DND-41 (cell line): ENCODE data around the gene ELF4.

Source experiments
- ATAC-seq: fragments of 200-7000 bp; cut with Tn5 transposase; 3 replicates; pipeline ENCODE4 v1.9.1; 2021; ENCODE audit warnings: low read depth; ENCODE audit not compliant: insufficient read depth
- DNase-seq: peaks from one replicate; pipeline ENCODE4 v3.0.0-alpha.2; 2020
- H2AFZ ChIP-seq: 2 replicates; pipeline ENCODE4 v1.6.0; 2012; ENCODE audit warnings: low read depth, low read length
- H3K27ac ChIP-seq: 2 replicates; pipeline ENCODE4 v1.5.1; 2012; ENCODE audit warnings: low read length, inconsistent platforms
- H3K27me3 ChIP-seq: fragments of 200-600 bp; sonication (generic); 2 replicates; pipeline ENCODE4 v1.6.0; 2012; ENCODE audit warnings: low read length, mild to moderate bottlenecking, inconsistent platforms; ENCODE audit not compliant: insufficient read depth, poor library complexity
- H3K36me3 ChIP-seq: 2 replicates; pipeline ENCODE4 v1.5.1; 2012; ENCODE audit warnings: low read length, inconsistent platforms; ENCODE audit not compliant: insufficient read depth
- H3K4me1 ChIP-seq: 2 replicates; pipeline ENCODE4 v1.5.1; 2012; ENCODE audit warnings: mild to moderate bottlenecking, low read length; ENCODE audit not compliant: insufficient read depth
- H3K4me2 ChIP-seq: 2 replicates; pipeline ENCODE4 v1.6.0; 2012; ENCODE audit warnings: mild to moderate bottlenecking, moderate library complexity, low read length, inconsistent platforms; ENCODE audit not compliant: insufficient read depth
- H3K4me3 ChIP-seq, 2 experiments: fragments of 200-600 bp in 1 of 2; shearing (Covaris generic) in 1 of 2; 2 replicates each; pipeline ENCODE4 v1.5.1; 2012 to 2016; ENCODE audit warnings: inconsistent platforms in 2 of 2, low read length in 2 of 2, mild to moderate bottlenecking in 2 of 2, low read depth in 1 of 2, moderate library complexity in 1 of 2
- H3K79me2 ChIP-seq: 2 replicates; pipeline ENCODE4 v1.6.0; 2012; ENCODE audit warnings: low read length, inconsistent platforms; ENCODE audit not compliant: insufficient read depth
- H3K9ac ChIP-seq: 2 replicates; pipeline ENCODE4 v1.6.0; 2012; ENCODE audit warnings: low read depth, mild to moderate bottlenecking, inconsistent platforms, low read length, moderate library complexity
- H3K9me3 ChIP-seq: 2 replicates; pipeline ENCODE4 v1.5.1; 2012; ENCODE audit warnings: low read length, moderate library complexity, mild to moderate bottlenecking, inconsistent platforms; ENCODE audit not compliant: insufficient read depth, severe bottlenecking
- H4K20me1 ChIP-seq: 2 replicates; pipeline ENCODE4 v1.6.0; 2012; ENCODE audit warnings: low read length; ENCODE audit not compliant: insufficient read depth
- CTCF ChIP-seq: IDR thresholded peaks from 2 replicates; pipeline ENCODE4 v1.5.1; 2012; ENCODE audit warnings: borderline replicate concordance, low read length, moderate library complexity, mild to moderate bottlenecking; ENCODE audit not compliant: poor library complexity, severe bottlenecking; ENCODE audit errors: extremely low read depth
- EZH2 ChIP-seq: IDR thresholded peaks from 3 replicates; pipeline ENCODE4 v1.6.1; 2012; ENCODE audit warnings: borderline replicate concordance, low read depth, mild to moderate bottlenecking, moderate library complexity, low read length, inconsistent platforms; ENCODE audit not compliant: severe bottlenecking

Gene ELF4

GRCh38 chrX:130047416-130047815 is 62.9 kb downstream of the ELF4 start:
- peaks cover 40% of the 10 kb centered on the region for H3K36me3 ChIP-seq

GRCh38 chrX:130039847-130040246 is 70.5 kb downstream of the ELF4 start:
- Histone ChIP-seq H3K4me1 (no peaks in the 10 kb centered on the region), H4K20me1 (no peaks in the 10 kb centered on the region), H2AFZ (no peak overlapping the region), H3K9ac (no peak overlapping the region), H3K9me3 (no peaks in the 10 kb centered on the region), H3K27ac (no peak overlapping the region), H3K4me2 (no peak overlapping the region), H3K27me3 (no peaks in the 10 kb centered on the region), H3K36me3 (peaks cover 42% of the 10 kb centered on the region), H3K79me2 (no peaks in the 10 kb centered on the region), H3K4me3 (no peak overlapping the region)
- no peak for ATAC-seq
- DNase-seq: no peak
- TF ChIP-seq EZH2 (no peak), CTCF (no peak)

More at GRCh38 chrX:130047416-130047815, 62.9 kb downstream of the ELF4 start:
- no peak overlapping the region for H3K4me3 ChIP-seq
- no peak for TF ChIP-seq CTCF
- TF ChIP-seq EZH2: no peak
- no peak overlapping the region for H3K9ac ChIP-seq
- H3K79me2 ChIP-seq: no peaks in the 10 kb centered on the region
- H4K20me1 ChIP-seq: no peaks in the 10 kb centered on the region
- no peak overlapping the region for H2AFZ ChIP-seq
- no peaks in the 10 kb centered on the region for H3K4me1 ChIP-seq
- H3K4me2 ChIP-seq: no peak overlapping the region
- no peaks in the 10 kb centered on the region for H3K9me3 ChIP-seq
- no peak overlapping the region for H3K27ac ChIP-seq
- DNase-seq (no peak), ATAC-seq (no peak)
- no peaks in the 10 kb centered on the region for H3K27me3 ChIP-seq

GRCh38 chrX:130034178-130034577 is 76.1 kb downstream of the ELF4 start:
- no peak for TF ChIP-seq EZH2
- TF ChIP-seq CTCF: no peak
- peaks cover 56% of the 10 kb centered on the region for H3K36me3 ChIP-seq
- no peak overlapping the region for H3K4me3 ChIP-seq
- DNase-seq (no peak), ATAC-seq (no peak)
- no peak overlapping the region for H3K27ac ChIP-seq
- H3K9me3 ChIP-seq: no peaks in the 10 kb centered on the region
- H3K4me2 ChIP-seq: no peak overlapping the region
- H3K79me2 ChIP-seq: no peaks in the 10 kb centered on the region
- no peak overlapping the region for H2AFZ ChIP-seq
- no peak overlapping the region for H3K9ac ChIP-seq
- H4K20me1 ChIP-seq: no peaks in the 10 kb centered on the region
- H3K4me1 ChIP-seq: no peaks in the 10 kb centered on the region
- H3K27me3 ChIP-seq: no peaks in the 10 kb centered on the region

DNA sequence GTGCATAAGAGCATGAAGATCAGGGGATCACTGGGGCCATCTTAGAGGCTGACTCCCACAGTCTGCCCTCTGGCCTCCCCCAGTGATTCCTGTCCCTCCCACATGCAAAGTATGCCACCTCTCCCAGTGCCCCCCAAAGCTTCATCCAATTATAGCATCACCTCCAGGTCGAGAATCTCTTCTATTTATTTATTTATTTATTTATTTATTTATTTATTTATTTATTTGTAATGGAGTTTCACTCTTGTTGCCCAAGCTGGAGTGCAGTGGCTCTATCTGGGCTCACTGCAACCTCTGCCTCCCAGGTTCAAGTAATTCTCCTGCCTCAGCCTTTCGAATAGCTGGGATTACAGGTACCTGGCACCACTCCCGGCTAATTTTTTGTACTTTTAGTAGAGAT is 77.7 kb downstream of the ELF4 start:
- no peak overlapping the region for H3K4me3 ChIP-seq
- TF ChIP-seq EZH2 (no peak), CTCF (no peak)
- H3K9ac ChIP-seq: no peak overlapping the region
- H3K79me2 ChIP-seq: no peaks in the 10 kb centered on the region
- DNase-seq: no peak
- no peak overlapping the region for H3K4me2 ChIP-seq
- H3K27ac ChIP-seq: no peak overlapping the region
- no peak overlapping the region for H2AFZ ChIP-seq
- ATAC-seq: no peak
- no peaks in the 10 kb centered on the region for H3K4me1 ChIP-seq
- H4K20me1 ChIP-seq: no peaks in the 10 kb centered on the region
- H3K27me3 ChIP-seq: no peaks in the 10 kb centered on the region
- H3K36me3 ChIP-seq: peaks cover 57% of the 10 kb centered on the region
- H3K9me3 ChIP-seq: no peaks in the 10 kb centered on the region
